ENCODE data around the gene BCL7A.

DNA sequence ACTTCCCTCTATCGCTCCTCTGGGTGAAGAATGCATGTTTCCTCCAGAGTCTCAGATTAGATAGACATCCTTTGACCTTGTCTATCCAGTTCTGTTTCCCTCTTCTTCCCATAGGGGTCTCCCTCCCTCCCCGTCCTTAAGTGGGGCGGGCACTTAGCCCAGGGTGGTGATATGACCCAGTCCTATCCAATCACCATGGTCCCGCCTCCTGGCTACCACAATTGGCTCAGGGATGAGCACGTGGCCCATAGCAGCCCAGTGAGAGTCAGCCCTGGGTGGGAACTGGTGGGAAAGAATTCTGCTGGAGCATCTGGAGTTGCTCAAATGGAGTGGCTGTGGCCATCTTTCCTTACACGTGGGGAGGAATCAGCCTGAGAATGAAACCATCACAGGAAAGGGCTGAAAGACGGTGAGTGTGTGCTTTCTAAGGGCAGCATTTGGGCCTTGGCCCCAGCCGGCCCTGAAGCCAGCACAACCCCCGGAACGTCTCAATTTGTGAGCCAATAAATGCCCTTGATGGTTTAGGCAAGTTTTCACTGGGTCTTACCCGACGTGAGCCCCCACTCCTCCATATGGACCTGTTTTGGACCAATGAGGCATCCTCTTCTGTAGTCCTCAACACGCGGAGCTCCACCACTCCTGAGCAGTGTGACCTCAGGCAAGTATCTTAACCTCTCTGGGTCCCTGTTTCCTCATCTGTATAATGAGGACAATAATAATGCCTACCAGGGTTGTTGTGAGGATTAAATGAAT, 42.5 kb downstream of the BCL7A start:
- TF ChIP-seq EP300 (IDR thresholded peaks at IDR 0.05) (no peak), POLR2AphosphoS5 (IDR thresholded peaks at IDR 0.05) (peak; percentile 10 to 67 (median 44)), POLR2A (IDR thresholded peaks at IDR 0.05) (no peak)
- TF ChIP-seq, protein P1, sequence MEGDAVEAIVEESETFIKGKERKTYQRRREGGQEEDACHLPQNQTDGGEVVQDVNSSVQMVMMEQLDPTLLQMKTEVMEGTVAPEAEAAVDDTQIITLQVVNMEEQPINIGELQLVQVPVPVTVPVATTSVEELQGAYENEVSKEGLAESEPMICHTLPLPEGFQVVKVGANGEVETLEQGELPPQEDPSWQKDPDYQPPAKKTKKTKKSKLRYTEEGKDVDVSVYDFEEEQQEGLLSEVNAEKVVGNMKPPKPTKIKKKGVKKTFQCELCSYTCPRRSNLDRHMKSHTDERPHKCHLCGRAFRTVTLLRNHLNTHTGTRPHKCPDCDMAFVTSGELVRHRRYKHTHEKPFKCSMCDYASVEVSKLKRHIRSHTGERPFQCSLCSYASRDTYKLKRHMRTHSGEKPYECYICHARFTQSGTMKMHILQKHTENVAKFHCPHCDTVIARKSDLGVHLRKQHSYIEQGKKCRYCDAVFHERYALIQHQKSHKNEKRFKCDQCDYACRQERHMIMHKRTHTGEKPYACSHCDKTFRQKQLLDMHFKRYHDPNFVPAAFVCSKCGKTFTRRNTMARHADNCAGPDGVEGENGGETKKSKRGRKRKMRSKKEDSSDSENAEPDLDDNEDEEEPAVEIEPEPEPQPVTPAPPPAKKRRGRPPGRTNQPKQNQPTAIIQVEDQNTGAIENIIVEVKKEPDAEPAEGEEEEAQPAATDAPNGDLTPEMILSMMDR (IDR thresholded peaks at IDR 0.05), result peak in 1 of 7 experiments; percentile 31

Measured in stomach (tissue), 4 donors.